Type B pancreatic cell (in vitro differentiated cells): ENCODE results near the gene SPG21. TPM values are rescaled to one million over a fixed set of nuclear protein-coding genes. Genes with fewer than 3 reads are reported as not detected.

ENCODE experiments used
- DNase-seq: peaks from one replicate; pipeline ENCODE4 v3.0.0; 2021; ENCODE audit warnings: mixed read lengths; ENCODE audit not compliant: unreplicated experiment; ENCODE audit errors: extremely low spot score
- H3K27ac Mint-ChIP-seq: 2 replicates; pipeline ENCODE4 v1.8.0; 2021; ENCODE audit warnings: mild to moderate bottlenecking, mixed read lengths
- H3K27me3 Mint-ChIP-seq: 2 replicates; pipeline ENCODE4 v1.8.0; 2021; ENCODE audit warnings: mixed read lengths
- H3K36me3 Mint-ChIP-seq: 2 replicates; pipeline ENCODE4 v1.8.0; 2021; ENCODE audit warnings: mixed read lengths
- H3K4me1 Mint-ChIP-seq: one replicate; pipeline ENCODE4 v1.8.0; 2021; ENCODE audit warnings: mixed read lengths; ENCODE audit not compliant: unreplicated experiment
- H3K4me3 Mint-ChIP-seq: 2 replicates; pipeline ENCODE4 v1.8.0; 2021; ENCODE audit warnings: mild to moderate bottlenecking, mixed read lengths
- H3K9me3 Mint-ChIP-seq: 2 replicates; pipeline ENCODE4 v1.8.0; 2021; ENCODE audit warnings: mixed read lengths
- CTCF ChIP-seq: fragments of 200-600 bp; sonication (generic); conservative IDR thresholded peaks from 2 replicates; pipeline ENCODE4 v1.5.0; 2021; ENCODE audit warnings: antibody characterized with exemption, mild to moderate bottlenecking
- total RNA-seq: library from RNA; stranded (reverse); gene quantifications from 2 replicates; pipeline ENCODE4 v1.2.1, GENCODE V29; 2021; ENCODE audit warnings: low replicate concordance

Gene SPG21
- total RNA-seq, 1 donor from 2014 or later = 80.7 TPM

- H3K27me3 Mint-ChIP-seq = no peaks in the 10 kb centered on the region
- no peak overlapping the region for H3K4me3 Mint-ChIP-seq
- H3K36me3 Mint-ChIP-seq = no peaks in the 10 kb centered on the region
- peaks cover 6% of the 10 kb centered on the region for H3K4me1 Mint-ChIP-seq
- no peak for TF ChIP-seq CTCF
- H3K9me3 Mint-ChIP-seq = no peaks in the 10 kb centered on the region
- H3K27ac Mint-ChIP-seq = no peak overlapping the region
- no peak for DNase-seq
These were observed 66.2 kb downstream of the SPG21 start for GRCh38 chr15:64923546-64923945.

DNA sequence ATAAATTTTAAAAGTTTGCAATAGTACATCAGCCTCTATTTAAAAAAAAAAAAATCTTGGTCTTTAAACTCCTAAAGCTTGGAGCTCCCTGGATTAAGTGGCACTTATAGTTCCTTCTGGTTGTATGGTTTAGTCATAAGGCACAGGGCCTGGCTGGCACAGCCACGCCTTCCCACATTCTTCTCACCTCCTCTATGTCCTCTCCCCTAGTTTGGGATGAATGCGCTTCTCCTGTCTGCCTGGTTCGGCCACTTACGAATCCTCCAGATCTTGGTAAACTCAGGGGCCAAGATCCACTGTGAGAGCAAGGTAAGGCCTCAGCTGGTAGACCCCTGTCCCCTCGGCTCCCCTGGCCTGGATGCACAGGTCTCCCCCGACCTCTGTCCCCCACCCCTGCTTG lies 68.0 kb downstream of the SPG21 start:
- TF ChIP-seq CTCF = no peak
- H3K36me3 Mint-ChIP-seq = no peaks in the 10 kb centered on the region
- no peak for DNase-seq
- H3K4me3 Mint-ChIP-seq = no peak overlapping the region
- no peaks in the 10 kb centered on the region for H3K4me1 Mint-ChIP-seq
- H3K9me3 Mint-ChIP-seq = no peaks in the 10 kb centered on the region
- H3K27ac Mint-ChIP-seq = peak overlapping the region; percentile 64
- H3K27me3 Mint-ChIP-seq = no peaks in the 10 kb centered on the region

DNA sequence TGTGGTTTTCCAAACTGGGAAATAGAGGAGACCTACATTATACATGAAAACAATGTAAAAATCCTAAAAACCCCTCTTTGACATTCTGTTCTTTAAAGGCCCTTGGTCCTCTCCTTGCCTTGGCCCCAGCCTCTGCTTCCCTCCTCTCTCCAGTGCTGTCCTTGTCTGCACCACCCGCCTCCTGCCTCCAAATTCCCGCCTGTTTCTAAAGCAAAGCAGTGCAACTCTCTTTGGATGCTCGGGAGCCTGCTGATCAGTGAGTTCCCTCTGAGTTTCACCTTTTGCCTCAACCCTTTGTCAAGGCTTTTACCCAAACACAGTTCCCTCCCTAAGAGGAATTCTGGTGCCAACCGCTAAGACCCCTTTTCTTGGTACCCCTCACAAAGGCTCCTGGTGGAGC lies 70.0 kb downstream of the SPG21 start:
- peaks cover 4% of the 10 kb centered on the region for H3K4me1 Mint-ChIP-seq
- H3K27me3 Mint-ChIP-seq = peaks cover 10% of the 10 kb centered on the region
- H3K9me3 Mint-ChIP-seq = no peaks in the 10 kb centered on the region
- no peaks in the 10 kb centered on the region for H3K36me3 Mint-ChIP-seq
- TF ChIP-seq CTCF = no peak
- no peak for DNase-seq
- no peak overlapping the region for H3K27ac Mint-ChIP-seq
- H3K4me3 Mint-ChIP-seq = no peak overlapping the region

- no peak for TF ChIP-seq CTCF
- peaks cover 11% of the 10 kb centered on the region for H3K4me1 Mint-ChIP-seq
These were observed 72.5 kb downstream of the SPG21 start for GRCh38 chr15:64917211-64917610.

GRCh38 chr15:64916365-64916764 lies 73.3 kb downstream of the SPG21 start:
- Mint-ChIP-seq H3K9me3 (no peaks in the 10 kb centered on the region), H3K27me3 (peaks cover 27% of the 10 kb centered on the region), H3K4me3 (no peak overlapping the region), H3K4me1 (peaks cover 14% of the 10 kb centered on the region), H3K36me3 (no peaks in the 10 kb centered on the region), H3K27ac (no peak overlapping the region)
- no peak for TF ChIP-seq CTCF
- DNase-seq = no peak

More at GRCh38 chr15:64917211-64917610, 72.5 kb downstream of the SPG21 start:
- no peak overlapping the region for H3K4me3 Mint-ChIP-seq
- no peaks in the 10 kb centered on the region for H3K9me3 Mint-ChIP-seq
- H3K27me3 Mint-ChIP-seq = peaks cover 23% of the 10 kb centered on the region
- H3K36me3 Mint-ChIP-seq = no peaks in the 10 kb centered on the region
- no peak for DNase-seq
- H3K27ac Mint-ChIP-seq = no peak overlapping the region
